Skeletal muscle cell (primary cell): ENCODE results near the gene CFAP251.
A peak's percentile ranks its signal among the peaks of the same experiment; 100 is the strongest.
"Not testable (repeated sequence)": the region's sequence is repeated elsewhere in the genome, so short reads cannot be mapped to it uniquely, and the experiment has no call there.

Source experiments
- DNase-seq: peaks from one replicate; pipeline ENCODE4 v3.0.0-alpha.2; 2010; ENCODE audit warnings: low read depth
- H3K4me3 ChIP-seq: 2 replicates; pipeline ENCODE4 v1.5.1; 2011; ENCODE audit warnings: low read depth, mild to moderate bottlenecking, control low read depth, low read length, moderate library complexity

Gene CFAP251

DNA sequence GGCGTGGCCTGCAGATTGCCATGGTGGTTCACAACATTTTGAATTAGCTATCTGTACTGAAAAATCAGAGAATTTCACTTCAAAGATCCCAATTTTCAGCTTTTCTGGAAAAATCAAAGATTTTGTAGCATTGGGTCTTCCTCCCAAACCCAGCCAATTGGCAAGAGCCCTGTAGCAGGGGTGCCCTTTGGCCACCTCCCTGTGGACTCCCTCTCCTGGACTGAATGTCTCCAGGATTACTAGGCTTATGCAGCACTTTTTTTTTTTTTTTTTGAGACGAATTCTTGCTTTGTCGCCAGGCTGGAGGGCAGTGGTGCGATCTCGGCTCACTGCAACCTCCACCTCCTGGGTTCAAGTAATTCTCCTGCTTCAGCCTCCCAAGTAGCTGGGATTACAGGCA is 20.1 kb upstream of the CFAP251 start:
- no peak overlapping the region for H3K4me3 ChIP-seq
- no peak for DNase-seq

DNA sequence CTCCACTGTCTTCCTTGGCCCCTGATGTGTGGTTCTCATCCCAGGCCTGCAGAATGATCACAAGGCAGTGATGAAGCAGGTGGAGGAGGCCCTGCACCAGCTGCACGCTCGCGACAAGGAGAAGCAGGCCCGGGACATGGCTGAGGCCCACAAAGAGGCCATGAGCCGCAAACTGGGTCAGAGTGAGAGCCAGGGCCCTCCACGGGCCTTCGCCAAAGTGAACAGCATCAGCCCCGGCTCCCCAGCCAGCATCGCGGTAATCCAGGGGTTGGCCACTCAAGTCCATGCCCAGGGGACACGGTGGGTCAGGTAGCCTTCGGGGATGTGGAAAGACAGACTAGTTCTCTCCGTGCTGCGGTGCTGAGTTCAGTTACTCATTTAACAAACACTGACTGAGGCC is 18.8 kb upstream of the CFAP251 start:
- DNase-seq, result no peak
- H3K4me3 ChIP-seq, result no peak overlapping the region

GRCh38 chr12:121903202-121903601 is 15.2 kb upstream of the CFAP251 start:
- DNase-seq, result no peak

DNA sequence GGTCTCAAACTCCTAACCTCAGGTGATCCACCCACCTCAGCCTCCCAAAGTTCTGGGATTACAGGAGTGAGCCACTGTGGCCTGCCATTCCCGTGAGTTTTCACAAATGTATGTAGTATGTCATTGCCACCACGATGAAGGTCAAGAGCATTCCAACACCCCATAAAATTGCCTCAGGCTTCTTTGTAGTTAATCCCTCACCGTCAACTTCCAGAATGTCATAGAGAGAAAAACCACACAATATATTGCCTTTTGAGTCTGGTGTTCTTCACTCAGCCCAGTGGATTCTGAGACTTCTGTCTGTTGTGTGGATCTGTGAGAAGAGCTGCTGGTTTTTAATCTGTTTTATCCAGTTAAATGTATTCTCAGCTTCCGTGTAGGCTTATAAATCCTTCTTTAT is 12.6 kb upstream of the CFAP251 start:
- no peak for DNase-seq
- no peak overlapping the region for H3K4me3 ChIP-seq

More at GRCh38 chr12:121903202-121903601, 15.2 kb upstream of the CFAP251 start:
- no peak overlapping the region for H3K4me3 ChIP-seq

DNA sequence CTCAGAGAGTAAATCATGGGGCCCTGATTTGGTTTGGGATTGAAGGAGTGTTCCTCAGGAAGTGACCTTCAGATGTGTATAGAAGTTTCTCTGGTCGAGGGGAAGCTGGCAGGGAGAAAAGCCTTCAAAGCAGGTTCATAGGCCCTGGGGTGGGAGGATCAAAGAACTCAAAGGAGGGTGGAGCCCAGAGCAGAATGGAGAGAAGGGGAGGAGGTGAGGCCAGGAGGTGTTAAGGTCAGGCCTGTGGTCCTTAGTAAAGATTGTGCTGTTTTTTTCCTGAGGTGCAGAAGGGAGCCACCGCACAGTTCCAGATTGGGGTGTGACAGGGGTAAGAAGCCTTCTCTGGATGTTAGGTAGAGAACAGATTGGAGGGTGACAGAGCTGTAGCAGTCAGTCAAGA is 9.7 kb upstream of the CFAP251 start:
- H3K4me3 ChIP-seq, result no peak overlapping the region
- DNase-seq, result no peak

DNA sequence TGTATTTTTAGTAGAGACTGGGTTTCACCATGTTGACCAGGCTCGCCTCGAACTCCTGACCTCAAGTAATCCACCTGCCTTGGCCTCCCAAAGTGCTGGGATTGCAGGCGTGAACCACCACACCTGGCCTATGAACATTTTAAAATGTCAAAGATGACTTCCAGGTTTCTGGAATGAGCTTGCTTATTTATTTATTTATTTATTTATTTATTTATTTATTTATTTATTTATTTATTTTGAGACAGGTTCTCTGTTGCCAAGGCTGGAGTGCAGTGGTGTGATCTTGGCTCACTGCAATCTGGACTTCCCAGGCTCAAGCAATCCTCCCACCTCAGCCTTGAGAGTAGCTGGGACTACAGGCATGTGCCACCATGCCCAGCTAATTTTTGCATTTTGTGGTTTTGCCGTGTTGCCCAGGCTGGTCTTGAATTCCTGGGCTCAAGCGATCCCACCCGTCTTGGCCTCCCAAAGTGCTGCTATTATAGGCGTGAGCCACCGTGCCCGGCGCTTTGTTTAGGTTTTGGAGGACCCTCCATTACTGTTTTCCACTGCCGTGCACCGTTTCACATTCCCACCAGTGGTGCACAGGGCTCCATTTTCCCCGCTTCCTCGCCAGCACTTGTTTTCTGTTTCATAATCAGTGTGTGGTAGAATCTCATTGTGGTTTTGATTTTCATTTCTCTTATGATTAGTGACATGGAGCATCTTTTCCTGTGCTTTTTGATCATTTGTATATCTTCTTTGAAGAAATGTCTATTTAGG is 6.4 kb upstream of the CFAP251 start:
- DNase-seq, result no peak
- H3K4me3 ChIP-seq, result no peak overlapping the region

- no peak overlapping the region for H3K4me3 ChIP-seq
- DNase-seq, result no peak
Measured at GRCh38 chr12:121915841-121916321, 2.5 kb upstream of the CFAP251 start.

- DNase-seq, result no peak
- H3K4me3 ChIP-seq, result no peak overlapping the region
Measured at GRCh38 chr12:121916719-121917118, 1.7 kb upstream of the CFAP251 start.

DNA sequence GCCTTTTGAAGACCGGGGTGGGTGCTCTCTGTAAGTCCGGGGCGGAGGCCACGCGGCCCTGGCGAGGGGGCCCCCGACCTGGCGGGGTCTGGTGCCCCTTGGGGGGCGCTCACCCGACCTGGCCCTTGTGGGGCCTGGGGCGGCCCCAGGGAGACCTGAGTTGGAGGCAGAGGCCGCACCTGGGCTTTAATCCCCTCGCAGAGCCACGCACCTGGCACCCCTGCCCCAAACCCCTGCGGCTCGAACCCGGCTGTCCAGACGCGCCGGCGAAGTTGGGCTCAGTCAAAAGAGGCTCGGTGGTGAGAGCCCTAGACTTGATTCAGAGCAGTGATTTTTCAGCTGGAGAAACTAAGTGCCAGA is 267 bp downstream of the CFAP251 start:
- peak overlapping the region; percentile 39 for H3K4me3 ChIP-seq
- no peak for DNase-seq

DNA sequence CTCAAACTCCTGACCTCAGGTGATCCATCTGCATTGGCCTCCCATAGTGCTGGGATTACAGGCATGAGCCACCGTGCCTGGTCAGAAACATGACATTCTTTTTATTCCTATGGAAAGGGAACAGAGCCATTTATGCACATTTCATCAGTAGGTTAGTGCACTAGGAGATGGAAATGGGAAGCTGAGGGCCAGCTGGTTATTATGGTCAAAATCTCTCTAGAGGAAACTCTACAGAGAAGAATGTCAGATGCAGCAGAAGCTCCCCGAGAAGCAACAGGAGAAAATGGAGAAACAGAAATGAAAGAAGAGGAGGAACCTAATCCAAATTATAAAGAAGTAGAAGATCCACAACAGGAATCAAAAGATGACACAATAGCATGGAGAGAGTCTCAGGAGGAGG is 2.7 kb downstream of the CFAP251 start:
- no peak overlapping the region for H3K4me3 ChIP-seq
- DNase-seq, result no peak

- DNase-seq, result peak; percentile 72
- H3K4me3 ChIP-seq, result peak overlapping the region; percentile 32
Measured at GRCh38 chr12:121925358-121925695, 6.9 kb downstream of the CFAP251 start.

DNA sequence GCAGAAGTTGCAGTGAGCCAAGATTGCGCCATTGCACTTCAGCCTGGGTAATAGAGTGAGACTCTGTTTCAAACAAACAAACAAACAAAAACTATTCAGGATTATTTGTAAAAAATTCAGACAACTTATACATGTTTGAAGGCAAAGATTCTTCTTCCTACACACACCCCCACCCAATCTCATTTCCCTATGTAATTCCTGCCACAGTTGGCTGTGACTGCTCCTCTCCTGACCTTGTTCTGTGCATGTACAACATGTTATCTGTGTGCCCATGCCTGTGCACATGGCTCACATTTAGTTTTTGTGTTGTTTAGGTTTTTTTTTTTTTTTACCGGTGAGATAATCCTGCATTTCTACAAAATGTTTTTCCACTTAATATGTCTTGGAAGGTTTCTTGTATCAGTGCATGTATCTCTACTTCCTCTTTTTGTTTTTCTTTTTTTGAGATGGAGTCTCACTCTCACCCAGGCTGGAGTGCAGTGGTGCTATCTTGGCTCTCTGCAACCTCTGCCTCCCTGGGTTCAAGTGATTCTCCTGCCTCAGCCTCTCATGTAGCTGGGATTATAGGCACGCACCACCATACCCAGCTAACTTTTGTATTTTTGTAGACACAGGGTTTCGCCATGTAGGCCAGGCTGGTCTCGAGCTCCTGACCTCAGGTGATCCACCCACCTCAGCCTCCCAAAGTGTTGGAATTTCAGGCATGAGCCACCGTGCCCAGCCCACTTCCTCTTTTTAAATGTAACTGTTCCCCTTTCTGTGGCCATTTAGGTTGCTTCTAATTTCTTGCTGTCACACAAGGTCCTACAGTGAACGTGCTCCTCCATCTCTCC is 8.7 kb downstream of the CFAP251 start:
- no peak for DNase-seq
- H3K4me3 ChIP-seq, result no peak overlapping the region

GRCh38 chr12:121927813-121928212 is 9.4 kb downstream of the CFAP251 start:
- H3K4me3 ChIP-seq, result no peak overlapping the region
- DNase-seq, result no peak

GRCh38 chr12:121929545-121929944 is 11.2 kb downstream of the CFAP251 start:
- H3K4me3 ChIP-seq, DNase-seq: not testable (repeated sequence)

DNA sequence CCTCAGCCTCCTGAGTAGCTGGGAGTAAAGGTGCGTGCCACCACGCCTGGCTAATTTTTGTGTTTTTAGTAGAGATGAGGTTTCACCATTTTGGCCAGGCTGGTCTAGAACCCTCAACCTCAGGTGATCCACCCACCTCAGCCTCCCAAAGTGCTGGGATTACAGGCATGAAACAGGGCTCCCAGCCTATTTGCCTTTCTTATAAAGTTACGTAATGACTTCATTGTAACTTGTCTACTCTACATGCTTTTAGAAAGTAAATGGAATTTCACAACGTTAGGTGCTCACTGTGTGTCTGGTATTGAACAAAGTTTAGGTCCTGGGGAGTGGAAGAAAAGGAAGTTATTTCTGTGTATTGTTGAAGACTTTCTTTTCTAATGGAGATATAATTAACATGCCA is 12.5 kb downstream of the CFAP251 start:
- no peak for DNase-seq
- no peak overlapping the region for H3K4me3 ChIP-seq

GRCh38 chr12:121932176-121932536 is 13.8 kb downstream of the CFAP251 start:
- DNase-seq, result no peak
- H3K4me3 ChIP-seq, result no peak overlapping the region

DNA sequence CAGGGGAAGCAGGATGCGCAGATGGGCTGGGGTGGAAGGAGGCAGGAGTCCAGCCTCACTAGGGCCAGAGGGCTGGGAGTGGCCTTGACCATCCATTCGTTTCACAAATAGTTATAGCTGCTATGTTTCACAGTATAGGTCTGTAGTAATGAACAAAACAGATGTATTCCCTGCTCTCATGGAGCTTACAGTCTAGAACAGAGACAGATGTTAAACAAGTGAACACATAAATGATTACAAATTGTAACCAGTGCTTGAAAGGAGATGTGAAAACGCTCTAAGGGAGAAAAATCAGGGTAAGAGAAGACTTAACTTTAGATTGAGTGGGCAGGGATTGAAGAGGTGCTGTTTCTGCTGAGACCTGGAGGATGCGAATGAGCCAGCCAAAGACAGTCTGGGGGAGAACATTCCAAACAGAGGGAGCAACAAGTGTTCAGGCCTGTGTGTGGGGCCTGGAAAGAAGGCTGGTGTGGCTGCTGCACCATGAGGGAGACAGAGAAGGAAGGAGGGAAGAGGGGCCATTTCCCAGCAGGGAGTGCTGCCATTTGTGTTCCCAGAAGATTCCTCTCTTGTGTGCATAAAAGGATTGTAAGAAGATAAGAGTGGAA is 14.6 kb downstream of the CFAP251 start:
- no peak overlapping the region for H3K4me3 ChIP-seq
- no peak for DNase-seq

DNA sequence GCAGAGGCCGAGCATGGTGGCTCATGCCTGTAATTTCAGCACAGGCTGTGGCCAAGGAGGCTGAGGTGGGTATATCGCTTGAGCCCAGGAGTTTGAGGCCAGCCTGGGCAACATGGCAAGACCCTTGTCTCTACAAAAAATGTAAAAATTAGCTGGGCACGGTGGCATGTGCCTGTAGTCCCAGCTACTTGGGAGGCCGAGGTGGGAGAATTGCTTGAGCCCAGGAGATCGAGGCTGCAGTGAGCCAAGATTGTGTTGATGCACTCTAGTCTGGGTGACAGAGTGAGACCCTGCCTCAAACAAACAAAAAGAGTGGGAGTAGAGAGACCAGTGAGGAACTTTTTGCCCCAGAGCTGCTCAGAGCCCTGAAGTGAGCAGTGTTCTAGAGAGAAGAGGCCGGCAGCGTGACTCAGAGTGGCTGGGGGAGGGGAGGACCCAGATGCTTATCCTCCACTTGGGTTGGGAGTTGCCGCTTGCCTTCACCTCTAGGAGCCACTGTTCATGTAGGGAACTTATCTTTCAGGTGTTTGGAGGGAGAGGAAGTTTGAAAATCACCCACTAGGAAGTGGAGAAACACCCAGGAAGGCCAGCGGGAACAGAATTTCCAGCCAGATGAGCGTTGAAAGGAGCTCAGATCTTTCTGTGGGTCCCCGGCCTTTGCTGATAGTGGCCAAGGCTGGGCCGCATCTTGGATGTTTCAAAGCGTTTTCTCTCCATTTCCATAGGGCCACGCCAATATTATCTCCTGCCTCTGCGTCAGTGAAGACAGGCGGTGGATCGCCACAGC is 15.3 kb downstream of the CFAP251 start:
- DNase-seq, result no peak
- no peak overlapping the region for H3K4me3 ChIP-seq

DNA sequence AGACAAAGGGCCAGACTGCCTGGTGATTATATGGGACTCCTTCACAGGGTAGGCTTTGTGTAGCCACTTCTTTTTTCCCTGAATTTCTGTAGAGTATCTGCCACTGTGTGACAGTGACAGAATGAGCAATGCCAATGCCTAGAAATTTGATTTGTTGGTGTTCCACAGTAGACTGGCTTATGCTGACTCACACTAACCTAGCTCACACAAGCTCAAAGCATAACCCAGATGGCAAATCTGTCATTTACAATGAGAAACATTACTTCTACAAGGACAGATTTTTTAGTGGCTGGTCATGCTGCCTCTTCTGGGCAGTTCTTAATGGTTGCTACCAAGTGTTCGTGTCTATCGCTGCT is 15.9 kb downstream of the CFAP251 start:
- no peak overlapping the region for H3K4me3 ChIP-seq
- no peak for DNase-seq

GRCh38 chr12:121937654-121938053 is 19.3 kb downstream of the CFAP251 start:
- no peak for DNase-seq
- no peak overlapping the region for H3K4me3 ChIP-seq
